Smooth muscle cell (in vitro differentiated cells): ENCODE data around the gene A3GALT2. TPM values are rescaled to one million over a fixed set of nuclear protein-coding genes. Genes with fewer than 3 reads are reported as not detected.
"Not testable (repeated sequence)": the region's sequence is repeated elsewhere in the genome, so short reads cannot be mapped to it uniquely, and the experiment has no call there.

ENCODE experiments used
- DNase-seq: peaks from one replicate; lab custom pipeline; 2025; ENCODE audit not compliant: unreplicated experiment; lab: John Stamatoyannopoulos, UW
- H2AFZ ChIP-seq: fragments of 200-600 bp; sonication (generic); 2 replicates; pipeline ENCODE4 v1.6.0; 2016; ENCODE audit warnings: antibody characterized with exemption, low read depth, mild to moderate bottlenecking
- H3F3A ChIP-seq: fragments of 200-600 bp; sonication (generic); 2 replicates; pipeline ENCODE4 v1.6.0; 2017; ENCODE audit warnings: antibody characterized with exemption, low read depth
- H3K27ac ChIP-seq: fragments of 200-600 bp; sonication (generic); 2 replicates; pipeline ENCODE4 v1.5.1; 2016; ENCODE audit warnings: low read depth, mild to moderate bottlenecking
- H3K27me3 ChIP-seq: fragments of 200-600 bp; sonication (generic); 2 replicates; pipeline ENCODE4 v1.6.1; 2016; ENCODE audit warnings: low read depth, mild to moderate bottlenecking
- H3K36me3 ChIP-seq: fragments of 200-600 bp; sonication (generic); 2 replicates; pipeline ENCODE4 v1.5.1; 2016; ENCODE audit warnings: low read depth
- H3K4me1 ChIP-seq: fragments of 200-600 bp; sonication (generic); 2 replicates; pipeline ENCODE4 v1.5.1; 2016; ENCODE audit warnings: low read depth
- H3K4me2 ChIP-seq: fragments of 200-600 bp; sonication (generic); 2 replicates; pipeline ENCODE4 v1.6.0; 2016; ENCODE audit warnings: mild to moderate bottlenecking
- H3K4me3 ChIP-seq: fragments of 200-600 bp; sonication (generic); 2 replicates; pipeline ENCODE4 v1.5.1; 2016; ENCODE audit warnings: mild to moderate bottlenecking
- H3K79me2 ChIP-seq: fragments of 200-600 bp; sonication (generic); 2 replicates; pipeline ENCODE4 v1.6.0; 2016; ENCODE audit warnings: low read depth, mild to moderate bottlenecking
- H3K9ac ChIP-seq: fragments of 200-600 bp; sonication (generic); 2 replicates; pipeline ENCODE4 v1.6.0; 2016; ENCODE audit warnings: low read depth
- H3K9me3 ChIP-seq: fragments of 200-600 bp; sonication (generic); replicated peaks from 2 replicates; pipeline ENCODE4 v1.5.1; 2016; ENCODE audit warnings: low read depth
- H4K20me1 ChIP-seq: fragments of 200-600 bp; sonication (generic); 2 replicates; pipeline ENCODE4 v1.6.0; 2016; ENCODE audit warnings: low read depth
- WGBS: methylation state at CpG from one replicate; pipeline ENCODE4 v1.1.7; 2016; ENCODE audit warnings: low lambda C conversion rate; 5-methylcytosine and 5-hydroxymethylcytosine counted together
- polyA plus RNA-seq: library from polyadenylated mRNA; unstranded; fragments of >200 nt; fragmentation: Nextera tagmentation; extraction: Ambion mirVana; gene quantifications from 2 replicates; pipeline ENCODE4 v1.2.1, GENCODE V29; 2016
- total RNA-seq: library from RNA; depleted of rRNA; stranded (reverse); fragments of >200 nt; gene quantifications from 2 replicates; pipeline ENCODE4 v1.2.3, GENCODE V29; 2014
- TF ChIP-seq, protein P1 (sequence below): fragments of 200-600 bp; sonication (generic); IDR thresholded peaks from 2 replicates; pipeline ENCODE4 v1.5.1; 2017; ENCODE audit warnings: borderline replicate concordance, mild to moderate bottlenecking, antibody characterized with exemption; ENCODE audit not compliant: insufficient read depth, poor library complexity, severe bottlenecking

Gene A3GALT2
- total and polyA plus RNA-seq, 2 experiments from 2014 or later, result not detected

DNA sequence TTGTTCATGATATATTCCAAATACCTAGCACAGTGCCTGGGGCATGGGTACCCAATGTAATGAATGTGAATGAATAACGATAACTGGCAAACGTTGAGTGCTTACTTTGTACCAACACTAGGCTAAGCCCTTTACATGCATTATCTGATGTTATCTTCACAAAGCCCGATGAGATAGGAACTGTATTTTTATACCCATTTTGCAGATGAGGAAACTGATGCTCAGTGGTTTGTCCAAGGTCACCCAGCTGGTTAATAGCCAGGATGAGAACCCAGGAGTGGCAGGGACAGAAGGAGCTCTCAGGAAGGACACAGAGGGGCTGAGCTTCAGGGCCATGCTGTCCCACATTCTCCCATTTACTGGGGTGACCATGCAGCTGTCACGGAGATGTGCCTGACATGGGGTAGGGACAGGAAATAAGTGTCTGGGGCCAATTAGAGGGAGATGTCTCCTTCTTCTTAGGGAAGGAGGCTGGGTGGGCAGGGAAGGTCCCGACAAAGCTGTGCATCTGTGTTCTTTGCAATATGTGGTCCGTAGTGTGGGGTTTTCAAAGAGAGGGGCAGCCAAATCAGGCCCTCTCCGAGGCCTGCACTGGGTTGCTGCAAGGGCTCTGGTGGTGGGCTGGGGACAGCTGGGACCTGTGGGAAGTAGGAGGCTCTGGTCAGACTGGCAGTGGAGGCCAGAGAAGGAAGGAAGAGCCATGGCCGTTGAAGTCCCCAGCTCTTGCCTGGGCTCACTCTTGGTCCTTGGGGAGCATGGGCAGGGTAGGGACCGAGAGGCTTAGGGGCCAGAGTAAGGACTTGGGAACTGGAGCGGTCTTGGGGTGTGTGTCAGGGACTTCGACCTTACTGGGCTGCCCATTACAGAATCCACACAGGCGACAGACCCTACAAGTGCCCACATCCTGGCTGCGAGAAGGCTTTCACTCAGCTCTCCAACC is 26.6 kb downstream of the A3GALT2 start:
- WGBS, result 92% methylated on average over 13 of the region's 13 CpGs
- no peaks in the 10 kb centered on the region for H3K4me1 ChIP-seq

DNA sequence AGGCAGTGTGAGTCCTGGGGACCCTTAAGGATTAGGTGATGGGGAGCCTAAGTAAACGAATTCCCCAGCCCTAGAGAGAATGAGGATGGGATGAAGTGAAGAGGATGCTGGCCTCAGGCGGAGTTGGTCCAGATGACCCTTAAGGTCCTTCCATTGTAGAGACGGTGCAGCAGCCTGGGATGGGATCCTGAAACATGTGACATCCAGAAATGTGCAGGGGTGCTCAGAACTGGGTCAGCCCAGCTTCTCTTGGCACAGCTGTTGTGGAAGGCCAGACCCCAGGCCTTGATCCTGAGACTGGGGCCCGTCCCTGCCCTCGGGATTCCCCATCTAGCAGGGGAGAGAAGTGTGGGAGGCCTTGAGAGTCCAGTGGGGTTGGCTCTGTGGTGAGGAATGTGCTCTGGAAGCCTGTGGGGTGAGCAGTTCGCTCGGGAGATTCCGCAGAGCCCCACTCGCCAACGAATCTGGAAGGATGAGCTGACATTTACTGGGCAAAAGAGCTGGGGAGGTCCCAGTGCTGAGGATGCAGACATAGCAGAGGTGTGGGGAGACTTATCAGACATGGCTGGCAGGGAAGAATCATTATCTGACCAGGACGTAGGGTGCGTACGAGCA is 28.1 kb downstream of the A3GALT2 start:
- Histone ChIP-seq H3K4me1 (no peaks in the 10 kb centered on the region), H3K4me2 (no peak overlapping the region), H3F3A (no peaks in the 10 kb centered on the region), H2AFZ (no peak overlapping the region), H3K79me2 (peaks cover 5% of the 10 kb centered on the region), H3K4me3 (no peak overlapping the region), H3K9me3 (no peaks in the 10 kb centered on the region), H3K27me3 (no peaks in the 10 kb centered on the region), H3K27ac (no peak overlapping the region), H4K20me1 (peaks cover 45% of the 10 kb centered on the region), H3K9ac (no peak overlapping the region), H3K36me3 (no peaks in the 10 kb centered on the region)
- WGBS, result 74% methylated on average over 13 of the region's 13 CpGs
- TF ChIP-seq, protein P1, sequence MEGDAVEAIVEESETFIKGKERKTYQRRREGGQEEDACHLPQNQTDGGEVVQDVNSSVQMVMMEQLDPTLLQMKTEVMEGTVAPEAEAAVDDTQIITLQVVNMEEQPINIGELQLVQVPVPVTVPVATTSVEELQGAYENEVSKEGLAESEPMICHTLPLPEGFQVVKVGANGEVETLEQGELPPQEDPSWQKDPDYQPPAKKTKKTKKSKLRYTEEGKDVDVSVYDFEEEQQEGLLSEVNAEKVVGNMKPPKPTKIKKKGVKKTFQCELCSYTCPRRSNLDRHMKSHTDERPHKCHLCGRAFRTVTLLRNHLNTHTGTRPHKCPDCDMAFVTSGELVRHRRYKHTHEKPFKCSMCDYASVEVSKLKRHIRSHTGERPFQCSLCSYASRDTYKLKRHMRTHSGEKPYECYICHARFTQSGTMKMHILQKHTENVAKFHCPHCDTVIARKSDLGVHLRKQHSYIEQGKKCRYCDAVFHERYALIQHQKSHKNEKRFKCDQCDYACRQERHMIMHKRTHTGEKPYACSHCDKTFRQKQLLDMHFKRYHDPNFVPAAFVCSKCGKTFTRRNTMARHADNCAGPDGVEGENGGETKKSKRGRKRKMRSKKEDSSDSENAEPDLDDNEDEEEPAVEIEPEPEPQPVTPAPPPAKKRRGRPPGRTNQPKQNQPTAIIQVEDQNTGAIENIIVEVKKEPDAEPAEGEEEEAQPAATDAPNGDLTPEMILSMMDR, result no peak
- DNase-seq, result no peak

More for the DNA sequence above, 26.6 kb downstream of the A3GALT2 start:
- H3K79me2 ChIP-seq, result peaks cover 5% of the 10 kb centered on the region
- no peak overlapping the region for H3K4me2 ChIP-seq
- H2AFZ ChIP-seq, result no peak overlapping the region
- DNase-seq, result no peak
- no peaks in the 10 kb centered on the region for H3K27me3 ChIP-seq
- H3K9me3 ChIP-seq, result no peaks in the 10 kb centered on the region
- H4K20me1 ChIP-seq, result peaks cover 35% of the 10 kb centered on the region
- H3K9ac ChIP-seq, result no peak overlapping the region
- no peak overlapping the region for H3K4me3 ChIP-seq
- H3F3A ChIP-seq, result no peaks in the 10 kb centered on the region
- TF ChIP-seq, protein P1, result no peak
- H3K27ac ChIP-seq, result no peak overlapping the region
- no peaks in the 10 kb centered on the region for H3K36me3 ChIP-seq

DNA sequence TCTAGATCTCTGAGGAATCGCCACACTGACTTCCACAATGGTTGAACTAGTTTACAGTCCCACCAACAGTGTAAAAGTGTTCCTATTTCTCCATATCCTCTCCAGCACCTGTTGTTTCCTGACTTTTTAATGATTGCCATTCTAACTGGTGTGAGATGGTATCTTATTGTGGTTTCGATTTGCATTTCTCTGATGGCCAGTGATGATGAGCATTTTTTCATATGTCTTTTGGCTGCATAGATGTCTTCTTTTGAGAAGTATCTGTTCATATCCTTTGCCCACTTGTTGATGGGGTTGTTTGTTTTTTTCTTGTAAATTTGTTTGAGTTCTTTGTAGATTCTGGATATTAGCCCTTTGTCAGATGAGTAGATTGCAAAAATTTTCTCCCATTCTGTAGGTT is 30.3 kb downstream of the A3GALT2 start:
- not testable (repeated sequence) for H3F3A ChIP-seq, H3K9ac ChIP-seq, DNase-seq, H3K4me3 ChIP-seq, H2AFZ ChIP-seq, H3K27me3 ChIP-seq, H3K79me2 ChIP-seq, H3K36me3 ChIP-seq, H3K4me2 ChIP-seq, H3K4me1 ChIP-seq, H3K9me3 ChIP-seq, H3K27ac ChIP-seq
- peaks cover 39% of the 10 kb centered on the region for H4K20me1 ChIP-seq
- WGBS, result 89% methylated on average over 1 of the region's 2 CpGs

DNA sequence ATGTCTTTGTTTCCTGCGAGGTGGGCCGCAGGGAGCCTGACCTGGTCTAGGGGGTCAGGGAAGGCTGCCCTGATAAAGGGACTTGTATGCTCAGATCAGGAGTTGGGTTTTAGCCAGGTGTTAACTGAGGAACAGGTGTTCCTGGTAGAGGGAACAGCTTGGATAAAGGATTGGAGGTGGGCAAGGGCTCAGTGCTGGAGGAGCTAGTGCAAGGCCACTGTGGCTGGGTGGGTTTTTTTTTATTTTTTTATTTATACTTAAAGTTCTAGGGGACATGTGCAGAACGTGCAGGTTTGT is 31.1 kb downstream of the A3GALT2 start:
- no peaks in the 10 kb centered on the region for H3K36me3 ChIP-seq
- H3K27ac ChIP-seq, result no peak overlapping the region
- TF ChIP-seq, protein P1, result no peak
- H3F3A ChIP-seq, result no peaks in the 10 kb centered on the region
- H3K9ac ChIP-seq, result no peak overlapping the region
- 98% methylated on average over 3 of the region's 3 CpGs for WGBS
- DNase-seq, result no peak
- H2AFZ ChIP-seq, result no peak overlapping the region
- no peaks in the 10 kb centered on the region for H3K4me1 ChIP-seq
- no peak overlapping the region for H3K4me3 ChIP-seq
- peaks cover 35% of the 10 kb centered on the region for H4K20me1 ChIP-seq
- H3K27me3 ChIP-seq, result no peaks in the 10 kb centered on the region
- H3K79me2 ChIP-seq, result peaks cover 5% of the 10 kb centered on the region
- no peak overlapping the region for H3K4me2 ChIP-seq
- H3K9me3 ChIP-seq, result no peaks in the 10 kb centered on the region
